H1 (cell line): ENCODE results near the gene HOMER2.

ENCODE experiments used
- CTCF ChIP-seq, 3 experiments: IDR thresholded peaks; 1 replicate in 2 of 3; 2 replicates in 1 of 3; pipeline versions ENCODE4 v1.5.1 to v1.6.1; 2011; ENCODE audit warnings: low read length in 3 of 3, mild to moderate bottlenecking in 3 of 3, inconsistent platforms in 2 of 3, low read depth in 1 of 3, moderate library complexity in 1 of 3; ENCODE audit not compliant: insufficient read depth in 1 of 3; ENCODE audit errors: control extremely low read depth in 1 of 3
- EZH2 ChIP-seq: fragments of 200-600 bp; sonication (generic); IDR thresholded peaks from 2 replicates; pipeline ENCODE4 v1.7.1; 2012; ENCODE audit warnings: low read depth, mild to moderate bottlenecking, moderate library complexity, low read length, inconsistent platforms; ENCODE audit not compliant: severe bottlenecking
- MAFK ChIP-seq: IDR thresholded peaks from 2 replicates; pipeline ENCODE4 v1.6.1; 2012; ENCODE audit warnings: low read depth, mild to moderate bottlenecking, improper control_type of control experiment, low read length
- ZNF274 ChIP-seq: IDR thresholded peaks from 2 replicates; pipeline ENCODE4 v1.7.0; 2012; ENCODE audit warnings: low read length, borderline replicate concordance; ENCODE audit errors: extremely low read depth

GRCh38 chr15:82907350-82907749 is 45.2 kb downstream of the HOMER2 start:
- TF ChIP-seq CTCF (IDR thresholded peaks at IDR 0.05; ENCODE audit: control extremely low read depth in 1 of 3, insufficient read depth in 1 of 3, low read depth in 1 of 3, low read length in 3 of 3), result no peak
- no peak for TF ChIP-seq EZH2
- no peak for TF ChIP-seq ZNF274
- no peak for TF ChIP-seq MAFK
